ENCODE measurements around the gene MTOR. TPM values are rescaled to one million over a fixed set of nuclear protein-coding genes. Genes with fewer than 3 reads are reported as not detected.

MTOR gene
- total and polyA plus RNA-seq, 2 donors (not counting 1 experiment from before 2014, with no cell fraction given): 30.7 to 50.7 TPM

- peak within 1 kb of the TSS; percentile 77 to 96 for H3K27ac ChIP-seq (ENCODE audit: low read length in 2 of 2)
- Mint-ChIP-seq H3K27me3 (no peaks in the 10 kb centered on the region), H3K27ac (peak within 1 kb of the TSS; percentile 96), H3K4me3 (peak within 1 kb of the TSS; percentile 87), H3K4me1 (peaks cover 30% of the 10 kb centered on the region), H3K9me3 (ENCODE audit: insufficient read depth) (no peaks in the 10 kb centered on the region)
- H3K27me3 ChIP-seq (replicated peaks in 1 of 4; ENCODE audit: control extremely low read depth in 1 of 4, control insufficient read depth in 3 of 4, insufficient read depth in 4 of 4, low read length in 3 of 4): no peaks in the 10 kb centered on the region
- H3K9ac ChIP-seq (ENCODE audit: low read length): peak within 1 kb of the TSS; percentile 99
- peaks cover 2 to 17% of the 10 kb centered on the region in 2 experiments for H3K36me3 ChIP-seq (replicated peaks in 1 of 2; ENCODE audit: control extremely low read depth in 1 of 2, control insufficient read depth in 1 of 2, extremely low read depth in 1 of 2, insufficient read depth in 2 of 2, low read length in 1 of 2)
- peaks cover 17 to 34% of the 10 kb centered on the region in 2 donors for H3K4me1 ChIP-seq (ENCODE audit: control insufficient read depth in 2 of 2, insufficient read depth in 2 of 2, low read length in 2 of 2)
- peak; percentile 87 for ATAC-seq (ENCODE audit: low read depth)
- peak within 1 kb of the TSS; percentile 51 to 96 (median 95) for H3K4me3 ChIP-seq (ENCODE audit: control extremely low read depth in 1 of 5, extremely low read depth in 1 of 5, insufficient read depth in 1 of 5, low read depth in 2 of 5, low read length in 4 of 5)
- intact Hi-C loops (cut with micrococcal nuclease): loop anchor here (1.0 kb wide), 3 partner anchors 11 to 533 kb away; partner anchors contain the start of genes CLCN6, MTOR and SRM
- TF ChIP-seq EZH2 (IDR thresholded peaks at IDR 0.05; ENCODE audit: borderline replicate concordance, insufficient read depth, low read depth, low read length, poor library complexity, severe bottlenecking) (no peak), CTCF (IDR thresholded peaks at IDR 0.05) (no peak)
- H3K4me2 ChIP-seq (replicated peaks; ENCODE audit: low read depth, low read length, poor library complexity, severe bottlenecking): peak within 1 kb of the TSS; percentile 80
- H4K20me1 ChIP-seq (ENCODE audit: control insufficient read depth, insufficient read depth, low read length, poor library complexity, severe bottlenecking): peaks cover 6% of the 10 kb centered on the region
- CTCF ChIA-PET: interaction anchor here (1.3 kb wide), 1 partner anchor 33 kb away, joined by 4 read pairs; no protein-coding TSS in a partner anchor
- H3K9me3 ChIP-seq (ENCODE audit: control extremely low read depth in 1 of 3, control insufficient read depth in 2 of 3, insufficient read depth in 1 of 3, low read length in 2 of 3): no peaks in the 10 kb centered on the region
- WGBS (ENCODE audit: insufficient coverage): under 1% methylated on average over 34 of the region's 64 CpGs
- DNase-seq: peak; percentile 91
- POLR2A ChIA-PET: interaction anchor here (0.6 to 1.0 kb wide), 3 partner anchors 10 to 77 kb away, joined by 3 to 13 read pairs (median 4); partner anchors contain the start of gene MTOR
- H3K79me2 ChIP-seq (ENCODE audit: control insufficient read depth, insufficient read depth, low read length): peaks cover 48% of the 10 kb centered on the region
- peak within 1 kb of the TSS; percentile 100 for H2AFZ ChIP-seq (ENCODE audit: insufficient read depth, low read depth, low read length, poor library complexity, severe bottlenecking)
Measured at GRCh38 chr1:11272832-11273594, 10.7 kb upstream of the MTOR start, which contains the start of gene UBIAD1. TSS of gene UBIAD1 (plus strand) at chr1:11273198. CDS start at chr1:11273532, 334 bp downstream.

GRCh38 chr1:11272544-11272831 lies 10.1 kb upstream of the MTOR start:
- no peak overlapping the region for H2AFZ ChIP-seq (ENCODE audit: insufficient read depth, low read depth, low read length, poor library complexity, severe bottlenecking)
- H3K27ac ChIP-seq (ENCODE audit: low read length in 2 of 2): no peak overlapping the region
- POLR2A ChIA-PET: no interaction called here
- Mint-ChIP-seq H3K4me1 (peaks cover 29% of the 10 kb centered on the region), H3K9me3 (ENCODE audit: insufficient read depth) (no peaks in the 10 kb centered on the region), H3K27me3 (no peaks in the 10 kb centered on the region), H3K4me3 (peak overlapping the region; percentile 67), H3K27ac (peak overlapping the region; percentile 50)
- WGBS (ENCODE audit: insufficient coverage): 13% methylated on average over 9 of the region's 9 CpGs
- peaks cover 2 to 12% of the 10 kb centered on the region in 2 experiments for H3K36me3 ChIP-seq (replicated peaks in 1 of 2; ENCODE audit: control extremely low read depth in 1 of 2, control insufficient read depth in 1 of 2, extremely low read depth in 1 of 2, insufficient read depth in 2 of 2, low read length in 1 of 2)
- CTCF ChIA-PET: interaction anchor here (1.3 kb wide), 1 partner anchor 32 kb away, joined by 4 read pairs; no protein-coding TSS in a partner anchor
- peaks cover 6% of the 10 kb centered on the region for H4K20me1 ChIP-seq (ENCODE audit: control insufficient read depth, insufficient read depth, low read length, poor library complexity, severe bottlenecking)
- no peak for ATAC-seq (ENCODE audit: low read depth)
- no peaks in the 10 kb centered on the region for H3K9me3 ChIP-seq (ENCODE audit: control extremely low read depth in 1 of 3, control insufficient read depth in 2 of 3, insufficient read depth in 1 of 3, low read length in 2 of 3)
- H3K9ac ChIP-seq (ENCODE audit: low read length): peak overlapping the region; percentile 44
- intact Hi-C loops (cut with micrococcal nuclease): no loop called here
- no peaks in the 10 kb centered on the region for H3K27me3 ChIP-seq (replicated peaks in 1 of 4; ENCODE audit: control extremely low read depth in 1 of 4, control insufficient read depth in 3 of 4, insufficient read depth in 4 of 4, low read length in 3 of 4)
- peak overlapping the region; percentile 11 to 61 (median 49) for H3K4me3 ChIP-seq (ENCODE audit: control extremely low read depth in 1 of 5, extremely low read depth in 1 of 5, insufficient read depth in 1 of 5, low read depth in 2 of 5, low read length in 4 of 5)
- peak overlapping the region; percentile 70 for H3K4me2 ChIP-seq (replicated peaks; ENCODE audit: low read depth, low read length, poor library complexity, severe bottlenecking)
- peaks cover 17 to 34% of the 10 kb centered on the region in 2 donors for H3K4me1 ChIP-seq (ENCODE audit: control insufficient read depth in 2 of 2, insufficient read depth in 2 of 2, low read length in 2 of 2)
- peaks cover 43% of the 10 kb centered on the region for H3K79me2 ChIP-seq (ENCODE audit: control insufficient read depth, insufficient read depth, low read length)
- DNase-seq: no peak
- TF ChIP-seq CTCF (IDR thresholded peaks at IDR 0.05) (no peak), EZH2 (IDR thresholded peaks at IDR 0.05; ENCODE audit: borderline replicate concordance, insufficient read depth, low read depth, low read length, poor library complexity, severe bottlenecking) (no peak)
